ENCODE measurements around the gene USP46.

DNA sequence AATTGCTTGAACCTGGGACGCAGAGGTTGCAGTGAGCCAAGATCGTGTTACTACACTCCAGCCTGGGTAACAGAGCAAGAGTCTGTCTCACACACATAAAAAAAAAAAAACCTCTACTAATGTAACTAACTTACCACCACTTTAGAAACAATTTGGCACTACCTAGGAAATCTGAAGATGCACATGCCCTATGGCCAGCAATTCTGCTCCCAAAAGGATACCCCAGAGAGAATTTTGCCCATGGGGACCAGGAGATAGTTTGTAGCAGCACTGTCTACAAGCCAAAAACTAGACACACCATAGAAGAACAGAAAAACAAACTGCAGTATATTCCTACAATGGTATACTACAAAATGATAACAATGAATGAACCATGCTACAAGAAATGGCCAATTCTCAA lies 37.5 kb downstream of the USP46 start:
- TF ChIP-seq, protein P1, sequence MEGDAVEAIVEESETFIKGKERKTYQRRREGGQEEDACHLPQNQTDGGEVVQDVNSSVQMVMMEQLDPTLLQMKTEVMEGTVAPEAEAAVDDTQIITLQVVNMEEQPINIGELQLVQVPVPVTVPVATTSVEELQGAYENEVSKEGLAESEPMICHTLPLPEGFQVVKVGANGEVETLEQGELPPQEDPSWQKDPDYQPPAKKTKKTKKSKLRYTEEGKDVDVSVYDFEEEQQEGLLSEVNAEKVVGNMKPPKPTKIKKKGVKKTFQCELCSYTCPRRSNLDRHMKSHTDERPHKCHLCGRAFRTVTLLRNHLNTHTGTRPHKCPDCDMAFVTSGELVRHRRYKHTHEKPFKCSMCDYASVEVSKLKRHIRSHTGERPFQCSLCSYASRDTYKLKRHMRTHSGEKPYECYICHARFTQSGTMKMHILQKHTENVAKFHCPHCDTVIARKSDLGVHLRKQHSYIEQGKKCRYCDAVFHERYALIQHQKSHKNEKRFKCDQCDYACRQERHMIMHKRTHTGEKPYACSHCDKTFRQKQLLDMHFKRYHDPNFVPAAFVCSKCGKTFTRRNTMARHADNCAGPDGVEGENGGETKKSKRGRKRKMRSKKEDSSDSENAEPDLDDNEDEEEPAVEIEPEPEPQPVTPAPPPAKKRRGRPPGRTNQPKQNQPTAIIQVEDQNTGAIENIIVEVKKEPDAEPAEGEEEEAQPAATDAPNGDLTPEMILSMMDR (IDR thresholded peaks at IDR 0.05) = no peak
- TF ChIP-seq POLR2A (IDR thresholded peaks at IDR 0.05) = no peak

All from adrenal gland (tissue), 5 donors.